AG09309 (cell line): Measurements from ENCODE around the gene TMEM72.

ENCODE experiments used
- DNase-seq: peaks from one replicate; pipeline ENCODE4 v3.0.0-alpha.2; 2010; ENCODE audit warnings: low read depth
- H3K4me3 ChIP-seq: 2 replicates; pipeline ENCODE4 v1.5.1; 2011; ENCODE audit warnings: mild to moderate bottlenecking, low read depth, low read length, moderate library complexity; ENCODE audit not compliant: control insufficient read depth
- TF ChIP-seq, protein P1 (sequence below): IDR thresholded peaks from 2 replicates; pipeline ENCODE4 v1.5.1; 2011; ENCODE audit warnings: mild to moderate bottlenecking, low read depth, low read length, inconsistent platforms; ENCODE audit not compliant: insufficient read depth, control insufficient read depth; ENCODE audit errors: missing control alignments

Gene TMEM72

DNA sequence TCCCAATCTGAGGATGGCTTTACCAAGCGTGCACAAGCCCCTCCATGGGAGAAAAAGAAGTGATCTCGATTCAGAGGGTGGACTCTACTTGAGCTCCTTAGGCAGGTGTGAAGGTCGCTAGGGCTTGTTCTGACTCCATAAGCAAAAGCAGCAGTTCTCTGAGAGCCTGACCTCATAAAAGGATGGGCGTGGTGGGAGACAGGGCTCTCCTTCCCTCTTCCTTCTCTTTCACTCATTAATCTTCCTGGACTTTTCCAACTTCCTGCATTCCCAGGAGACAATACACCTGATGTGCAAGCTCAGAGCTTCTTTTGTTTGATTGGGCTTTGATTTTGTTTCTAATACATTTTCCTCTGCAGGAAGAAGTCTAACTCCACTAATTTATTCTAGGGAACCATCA lies 22.3 kb upstream of the TMEM72 start:
- DNase-seq = no peak
- TF ChIP-seq, protein P1, sequence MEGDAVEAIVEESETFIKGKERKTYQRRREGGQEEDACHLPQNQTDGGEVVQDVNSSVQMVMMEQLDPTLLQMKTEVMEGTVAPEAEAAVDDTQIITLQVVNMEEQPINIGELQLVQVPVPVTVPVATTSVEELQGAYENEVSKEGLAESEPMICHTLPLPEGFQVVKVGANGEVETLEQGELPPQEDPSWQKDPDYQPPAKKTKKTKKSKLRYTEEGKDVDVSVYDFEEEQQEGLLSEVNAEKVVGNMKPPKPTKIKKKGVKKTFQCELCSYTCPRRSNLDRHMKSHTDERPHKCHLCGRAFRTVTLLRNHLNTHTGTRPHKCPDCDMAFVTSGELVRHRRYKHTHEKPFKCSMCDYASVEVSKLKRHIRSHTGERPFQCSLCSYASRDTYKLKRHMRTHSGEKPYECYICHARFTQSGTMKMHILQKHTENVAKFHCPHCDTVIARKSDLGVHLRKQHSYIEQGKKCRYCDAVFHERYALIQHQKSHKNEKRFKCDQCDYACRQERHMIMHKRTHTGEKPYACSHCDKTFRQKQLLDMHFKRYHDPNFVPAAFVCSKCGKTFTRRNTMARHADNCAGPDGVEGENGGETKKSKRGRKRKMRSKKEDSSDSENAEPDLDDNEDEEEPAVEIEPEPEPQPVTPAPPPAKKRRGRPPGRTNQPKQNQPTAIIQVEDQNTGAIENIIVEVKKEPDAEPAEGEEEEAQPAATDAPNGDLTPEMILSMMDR = no peak
- H3K4me3 ChIP-seq = no peak overlapping the region

DNA sequence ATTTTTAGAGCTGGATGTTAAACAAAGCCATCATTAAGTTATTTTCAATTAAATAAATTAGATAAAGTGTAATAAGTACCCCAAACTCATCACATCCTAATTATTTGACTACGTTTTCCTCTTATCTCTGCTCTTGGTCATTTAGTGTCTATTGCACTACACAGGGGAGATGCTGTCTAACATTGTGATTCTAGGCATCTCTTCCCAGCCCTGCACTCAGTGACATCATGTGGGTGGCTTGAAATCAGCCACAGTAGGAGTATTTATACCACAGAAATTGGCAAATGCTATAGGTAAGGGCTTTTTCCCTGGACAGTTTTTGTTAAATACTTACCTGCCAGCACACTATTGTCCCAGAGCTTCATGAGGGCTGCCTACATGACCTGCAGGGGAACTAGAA lies 21.3 kb upstream of the TMEM72 start:
- TF ChIP-seq, protein P1 = no peak
- no peak for DNase-seq
- H3K4me3 ChIP-seq = no peak overlapping the region

DNA sequence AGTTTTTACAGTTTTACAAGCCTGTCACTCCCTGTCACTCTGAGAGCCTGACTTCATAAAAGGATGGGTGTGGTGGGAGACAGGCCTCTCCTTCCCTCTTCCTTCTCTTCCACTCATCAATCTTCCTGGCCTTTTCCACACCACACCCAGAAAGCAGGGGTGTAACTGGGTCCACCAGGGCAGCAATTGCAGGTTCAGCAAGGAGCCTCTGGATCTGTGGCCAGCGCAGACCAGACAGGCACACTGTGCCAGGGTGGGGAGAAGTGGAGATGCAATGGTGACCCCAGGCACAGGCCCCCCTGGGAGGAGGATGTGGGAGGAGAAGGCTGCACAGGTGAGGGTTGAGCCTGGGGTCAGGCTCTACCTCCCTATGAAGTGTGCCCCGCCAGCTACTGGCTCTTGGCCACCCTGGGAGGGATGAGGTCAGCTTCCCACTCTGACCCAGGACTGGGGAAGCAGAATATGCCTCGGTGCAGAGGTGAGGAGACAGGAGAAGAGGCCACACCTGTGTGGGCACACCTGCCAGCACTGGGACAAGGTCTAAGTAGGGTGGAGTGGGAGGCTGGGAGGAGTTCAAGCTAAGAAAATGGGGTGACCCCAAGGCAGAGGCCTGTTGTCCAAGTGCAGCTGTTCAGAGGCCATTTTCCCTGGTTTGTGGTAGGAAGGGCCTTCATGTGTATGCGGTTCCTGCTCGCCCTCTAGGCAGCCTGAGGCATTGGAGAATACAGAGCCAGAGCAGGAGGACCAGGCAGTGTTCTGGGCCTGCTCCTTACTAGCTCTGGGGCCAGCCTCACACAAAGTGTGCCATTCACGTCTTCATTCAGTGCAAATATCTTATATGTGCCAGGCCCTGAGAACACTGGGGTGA lies 20.2 kb upstream of the TMEM72 start:
- H3K4me3 ChIP-seq = no peak overlapping the region
- no peak for DNase-seq
- TF ChIP-seq, protein P1 = no peak

DNA sequence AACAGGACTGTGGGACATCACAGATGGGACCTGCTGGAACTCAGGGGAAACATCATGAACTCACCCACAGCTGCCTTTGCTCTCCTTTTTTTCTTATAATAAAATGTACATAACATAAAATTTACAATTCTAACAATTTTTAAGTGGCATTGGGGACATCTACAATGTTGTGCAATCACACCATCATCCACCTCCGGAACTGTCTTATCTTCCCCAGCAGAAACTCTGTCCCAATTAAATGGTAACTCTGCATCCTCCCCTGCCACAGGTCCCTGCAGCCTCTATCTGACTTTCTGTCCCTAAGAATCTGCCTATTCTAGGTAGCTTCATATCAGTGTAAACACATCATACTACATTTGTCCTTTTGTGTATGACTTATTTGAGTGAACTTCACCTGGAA lies 19.4 kb upstream of the TMEM72 start:
- H3K4me3 ChIP-seq = no peak overlapping the region
- DNase-seq = no peak
- TF ChIP-seq, protein P1 = no peak

DNA sequence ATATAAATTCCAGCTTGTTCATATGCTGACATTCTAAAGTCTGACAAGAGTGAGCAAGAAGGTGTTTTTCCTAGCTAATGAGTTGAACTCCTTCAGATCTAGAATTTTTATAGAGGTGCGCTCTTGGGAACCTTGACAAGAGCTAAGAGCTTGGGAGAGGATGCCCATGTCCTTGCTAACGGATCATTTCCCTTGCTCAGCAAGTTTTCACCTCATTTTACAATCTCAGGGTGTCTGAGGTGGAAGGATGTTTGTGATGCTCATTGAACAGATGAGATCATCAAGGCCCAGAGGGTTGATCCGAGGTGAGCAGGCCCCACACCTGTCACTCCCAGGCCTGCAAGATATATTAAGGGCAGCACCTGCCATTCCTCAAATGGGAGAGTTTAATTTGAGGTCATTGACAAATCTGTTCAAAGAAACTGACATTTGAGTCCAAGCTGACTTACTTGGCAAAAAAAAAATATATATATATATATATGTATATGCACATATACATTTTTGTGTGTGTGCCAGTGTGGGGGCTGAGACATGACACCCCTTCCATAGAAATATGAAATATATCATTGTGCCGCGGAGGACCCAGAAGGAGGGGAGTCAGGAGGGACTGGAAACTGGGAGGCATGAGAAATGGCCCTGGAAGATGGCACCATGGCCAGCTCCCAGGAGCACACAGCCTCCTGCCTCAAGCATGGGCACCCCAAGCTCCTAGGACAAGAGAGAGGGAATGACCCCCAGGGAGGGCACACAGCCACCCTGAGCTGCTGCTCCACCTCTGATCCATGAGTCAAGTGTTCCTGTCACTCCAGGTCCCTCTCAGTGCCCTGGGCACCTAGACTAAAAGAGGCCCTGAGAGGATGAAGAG lies 17.3 kb upstream of the TMEM72 start:
- no peak overlapping the region for H3K4me3 ChIP-seq
- DNase-seq = no peak
- TF ChIP-seq, protein P1 = no peak

DNA sequence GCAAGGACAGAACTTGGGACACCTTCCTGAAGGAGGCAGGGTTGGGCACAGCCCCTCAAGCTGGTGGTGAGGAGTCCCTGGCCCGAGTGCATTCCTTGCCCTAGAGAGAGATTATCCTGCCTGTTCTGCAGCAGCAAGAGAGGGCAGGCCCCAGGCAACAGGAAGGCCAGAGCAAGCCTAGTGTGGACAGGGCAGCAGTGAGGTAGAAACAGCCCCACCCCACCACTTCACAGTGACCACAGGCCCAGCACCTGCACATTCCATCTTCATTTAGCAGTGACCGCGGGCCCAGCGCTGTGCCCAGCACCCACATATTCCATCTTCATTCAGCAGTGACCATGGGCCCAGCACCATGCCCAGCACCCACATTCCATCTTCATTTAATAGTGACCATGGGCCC lies 16.4 kb upstream of the TMEM72 start:
- TF ChIP-seq, protein P1 = no peak

More for the DNA sequence above, 16.4 kb upstream of the TMEM72 start:
- no peak overlapping the region for H3K4me3 ChIP-seq
- no peak for DNase-seq
